Choroid plexus epithelial cell (primary cell): ENCODE measurements around the gene OAS2.

Experiments used
- DNase-seq: peaks from one replicate; pipeline ENCODE4 v3.0.0-alpha.2; 2010; ENCODE audit warnings: low read depth
- H3K4me3 ChIP-seq: 2 replicates; pipeline ENCODE4 v1.5.1; 2011; ENCODE audit warnings: low read depth, mild to moderate bottlenecking, control low read depth, low read length, moderate library complexity
- CTCF ChIP-seq: conservative IDR thresholded peaks from 2 replicates; pipeline ENCODE4 v1.5.1; 2011; ENCODE audit warnings: low read depth, mild to moderate bottlenecking, control low read depth, inconsistent platforms, low read length, moderate library complexity

The OAS2 gene

GRCh38 chr12:112973818-112974231, 4.5 kb upstream of the OAS2 start:
- no peak for DNase-seq
- H3K4me3 ChIP-seq: no peak overlapping the region
- no peak for TF ChIP-seq CTCF

- no peak for DNase-seq
- no peak for TF ChIP-seq CTCF
- H3K4me3 ChIP-seq: no peak overlapping the region
These were observed 3.4 kb upstream of the OAS2 start for GRCh38 chr12:112974904-112975303.

- no peak for DNase-seq
- no peak for TF ChIP-seq CTCF
- no peak overlapping the region for H3K4me3 ChIP-seq
These were observed 1.2 kb upstream of the OAS2 start for GRCh38 chr12:112977139-112977538.

GRCh38 chr12:112977641-112978040, 678 bp upstream of the OAS2 start:
- no peak for DNase-seq
- H3K4me3 ChIP-seq: no peak overlapping the region

GRCh38 chr12:112979041-112979680, 842 bp downstream of the OAS2 start:
- no peak for DNase-seq
- no peak for TF ChIP-seq CTCF
- H3K4me3 ChIP-seq: peak overlapping the region; percentile 57

More at GRCh38 chr12:112977641-112978040, 678 bp upstream of the OAS2 start:
- no peak for TF ChIP-seq CTCF

- DNase-seq: no peak
- no peak for TF ChIP-seq CTCF
- H3K4me3 ChIP-seq: no peak overlapping the region
These were observed 2.3 kb downstream of the OAS2 start for GRCh38 chr12:112980491-112981158.
